WTC11 (cell line): ENCODE results near the gene ADH7. TPM values are rescaled to one million over a fixed set of nuclear protein-coding genes. Genes with fewer than 3 reads are reported as not detected.

Experiments used
- ATAC-seq: fragments of 200-7000 bp; cut with Tn5 transposase; 2 replicates; pipeline ENCODE4 v1.10.0; 2021; ENCODE audit warnings: mild to moderate bottlenecking, moderate library complexity
- CTCF ChIA-PET: fragments of 300-600 bp; sonication (Branson Sonifier 250); formaldehyde crosslinking; loops from one replicate; lab custom pipeline; 2021; ENCODE audit warnings: antibody characterized with exemption; lab: Charles Lee
- POLR2A ChIA-PET: fragments of 350-600 bp; sonication (Branson Sonifier 250); formaldehyde crosslinking; loops from one replicate; lab custom pipeline; 2021; ENCODE audit warnings: antibody characterized with exemption; lab: Charles Lee
- DNase-seq: peaks from one replicate; pipeline ENCODE4 v3.0.0; 2021; ENCODE audit warnings: low spot score
- H3K27ac Mint-ChIP-seq: 2 replicates; pipeline ENCODE4 v1.8.0; 2021; ENCODE audit warnings: mixed read lengths
- H3K27me3 Mint-ChIP-seq: 2 replicates; pipeline ENCODE4 v1.8.0; 2021; ENCODE audit warnings: low read depth, mild to moderate bottlenecking, moderate library complexity, mixed read lengths
- H3K36me3 Mint-ChIP-seq: 2 replicates; pipeline ENCODE4 v1.8.0; 2021; ENCODE audit warnings: mixed read lengths
- H3K4me1 Mint-ChIP-seq: 2 replicates; pipeline ENCODE4 v1.8.0; 2022; ENCODE audit warnings: mixed read lengths
- H3K4me3 Mint-ChIP-seq: 2 replicates; pipeline ENCODE4 v1.8.0; 2021; ENCODE audit warnings: mild to moderate bottlenecking, moderate library complexity, mixed read lengths
- H3K9me3 Mint-ChIP-seq: 2 replicates; pipeline ENCODE4 v1.8.0; 2021; ENCODE audit warnings: mixed read lengths
- AFF4 ChIP-seq: sonication (generic); formaldehyde crosslinking; IDR thresholded peaks from 2 replicates; pipeline ENCODE4 v1.8.1; 2023; ENCODE audit warnings: mild to moderate bottlenecking, missing genetic modification reagents, borderline replicate concordance
- ATF1 ChIP-seq: sonication (generic); formaldehyde crosslinking; IDR thresholded peaks from 2 replicates; pipeline ENCODE4 v1.8.1; 2023; ENCODE audit warnings: mild to moderate bottlenecking, moderate library complexity, missing genetic modification reagents
- CBFB ChIP-seq: sonication (generic); formaldehyde crosslinking; IDR thresholded peaks from 2 replicates; pipeline ENCODE4 v1.8.1; 2022; ENCODE audit warnings: mild to moderate bottlenecking, low read depth, missing genetic modification reagents
- CREB1 ChIP-seq: sonication (generic); formaldehyde crosslinking; IDR thresholded peaks from 2 replicates; pipeline ENCODE4 v1.8.0; 2023; ENCODE audit warnings: mild to moderate bottlenecking, missing genetic modification reagents
- CREM ChIP-seq: sonication (generic); formaldehyde crosslinking; IDR thresholded peaks from 2 replicates; pipeline ENCODE4 v1.8.1; 2022; ENCODE audit warnings: mild to moderate bottlenecking, missing genetic modification reagents, moderate library complexity
- HMGA2 ChIP-seq: fragments of 250-450 bp; sonication (Bioruptor Pico); IDR thresholded peaks from 2 replicates; pipeline ENCODE4 v1.4.0; 2021; ENCODE audit warnings: mild to moderate bottlenecking, moderate library complexity
- IRF1 ChIP-seq: sonication (generic); formaldehyde crosslinking; IDR thresholded peaks from 2 replicates; pipeline ENCODE4 v1.8.0; 2023; ENCODE audit warnings: missing genetic modification reagents
- KAT7 ChIP-seq: sonication (generic); formaldehyde crosslinking; IDR thresholded peaks from 2 replicates; pipeline ENCODE4 v1.8.1; 2023; ENCODE audit warnings: missing genetic modification reagents, mild to moderate bottlenecking, borderline replicate concordance
- MLX ChIP-seq: sonication (generic); formaldehyde crosslinking; IDR thresholded peaks from 2 replicates; pipeline ENCODE4 v1.8.1; 2023; ENCODE audit warnings: mild to moderate bottlenecking, missing genetic modification reagents, moderate library complexity
- OVOL2 ChIP-seq: fragments of 250-450 bp; sonication (Bioruptor Pico); IDR thresholded peaks from 2 replicates; pipeline ENCODE4 v1.9.0; 2021; ENCODE audit warnings: mild to moderate bottlenecking, borderline replicate concordance
- RELA ChIP-seq: sonication (generic); formaldehyde crosslinking; IDR thresholded peaks from 2 replicates; pipeline ENCODE4 v1.8.1; 2022; ENCODE audit warnings: missing genetic modification reagents, mild to moderate bottlenecking, borderline replicate concordance
- RORB ChIP-seq: fragments of 250-450 bp; sonication (Bioruptor Pico); IDR thresholded peaks from 2 replicates; pipeline ENCODE4 v1.9.0; 2021; ENCODE audit warnings: mild to moderate bottlenecking
- SMAD4 ChIP-seq: sonication (generic); formaldehyde crosslinking; IDR thresholded peaks from 2 replicates; pipeline ENCODE4 v1.8.0; 2022; ENCODE audit warnings: mild to moderate bottlenecking, missing genetic modification reagents
- SP1 ChIP-seq: sonication (generic); formaldehyde crosslinking; conservative IDR thresholded peaks from 2 replicates; pipeline ENCODE4 v1.8.1; 2022; ENCODE audit warnings: missing genetic modification reagents
- TEAD4 ChIP-seq: sonication (generic); formaldehyde crosslinking; IDR thresholded peaks from 2 replicates; pipeline ENCODE4 v1.8.0; 2022; ENCODE audit warnings: mild to moderate bottlenecking, missing genetic modification reagents
- ZNF219 ChIP-seq: sonication (generic); formaldehyde crosslinking; IDR thresholded peaks from 2 replicates; pipeline ENCODE4 v1.8.0; 2023; ENCODE audit warnings: missing genetic modification reagents, mild to moderate bottlenecking, borderline replicate concordance
- ZNF423 ChIP-seq: fragments of 250-450 bp; sonication (Bioruptor Pico); IDR thresholded peaks from 2 replicates; pipeline ENCODE4 v2.1.2; 2022; ENCODE audit warnings: mild to moderate bottlenecking, moderate library complexity
- total RNA-seq: library from RNA; stranded (reverse); gene quantifications from 3 replicates; pipeline ENCODE4 v1.2.3, GENCODE V29; 2021

The ADH7 gene
- total RNA-seq, 1 experiment from 2014 or later, result not detected

- Mint-ChIP-seq H3K4me1 (peaks cover 20% of the 10 kb centered on the region), H3K36me3 (no peaks in the 10 kb centered on the region), H3K27me3 (no peaks in the 10 kb centered on the region), H3K9me3 (peaks cover 16% of the 10 kb centered on the region), H3K27ac (no peak overlapping the region), H3K4me3 (no peak overlapping the region)
- DNase-seq (peak; percentile 14), ATAC-seq (peak; percentile 34)
- CTCF ChIA-PET, result interaction anchor here (0.5 to 1.3 kb wide), 6 partner anchors 25 to 408 kb away, joined by 3 to 6 read pairs (median 4); partner anchors contain the start of gene METAP1
- POLR2A ChIA-PET, result no interaction called here
- TF ChIP-seq CREM (CRISPR knock-in tag) (no peak), MLX (CRISPR knock-in tag) (no peak), SP1 (no peak), CBFB (no peak)
- TF ChIP-seq, all 79 proteins: peak for 0
Observed at GRCh38 chr4:99402765-99403164, 32.4 kb downstream of the ADH7 start.

- ChIA-PET CTCF (no interaction called here), POLR2A (no interaction called here)
- no peak for DNase-seq
- TF ChIP-seq AFF4 (CRISPR knock-in tag) (no peak), SMAD4 (no peak), CREB1 (no peak), ATF1 (no peak), TEAD4 (no peak), ZNF219 (CRISPR knock-in tag) (no peak), ZNF423 (CRISPR knock-in tag) (no peak), HMGA2 (CRISPR knock-in tag) (no peak)
- Mint-ChIP-seq H3K4me1 (peaks cover 20% of the 10 kb centered on the region), H3K9me3 (peaks cover 26% of the 10 kb centered on the region), H3K27ac (no peak overlapping the region), H3K4me3 (no peak overlapping the region), H3K27me3 (no peaks in the 10 kb centered on the region), H3K36me3 (no peaks in the 10 kb centered on the region)
- no peak for ATAC-seq
Observed at GRCh38 chr4:99400831-99401230, 34.3 kb downstream of the ADH7 start.

GRCh38 chr4:99399017-99399416, 36.1 kb downstream of the ADH7 start:
- POLR2A ChIA-PET, result no interaction called here
- peaks cover 5% of the 10 kb centered on the region for H3K4me1 Mint-ChIP-seq
- no peaks in the 10 kb centered on the region for H3K27me3 Mint-ChIP-seq
- no peak for ATAC-seq
- no peak overlapping the region for H3K27ac Mint-ChIP-seq
- no peak overlapping the region for H3K4me3 Mint-ChIP-seq
- TF ChIP-seq OVOL2 (CRISPR knock-in tag), result no peak
- TF ChIP-seq KAT7, result no peak
- no peak for DNase-seq
- H3K36me3 Mint-ChIP-seq, result no peaks in the 10 kb centered on the region
- H3K9me3 Mint-ChIP-seq, result peaks cover 26% of the 10 kb centered on the region
- CTCF ChIA-PET, result no interaction called here

- Mint-ChIP-seq H3K27ac (no peak overlapping the region), H3K9me3 (peaks cover 38% of the 10 kb centered on the region), H3K27me3 (no peaks in the 10 kb centered on the region), H3K36me3 (0 out of 2 replicates have a peak, but pooled peaks cover 2% of the 10 kb centered on the region), H3K4me3 (no peak overlapping the region), H3K4me1 (no peaks in the 10 kb centered on the region)
- TF ChIP-seq RELA (CRISPR knock-in tag) (no peak), IRF1 (CRISPR knock-in tag) (no peak), RORB (CRISPR knock-in tag) (no peak)
- ATAC-seq, result no peak
- ChIA-PET POLR2A (no interaction called here), CTCF (no interaction called here)
- DNase-seq, result no peak
Observed at GRCh38 chr4:99395595-99396364, 39.4 kb downstream of the ADH7 start.
